Gastrocnemius medialis (tissue), 4 donors: ENCODE data around the gene EDN3. TPM values are rescaled to one million over a fixed set of nuclear protein-coding genes. Genes with fewer than 3 reads are reported as not detected.
"Not testable (repeated sequence)": the region's sequence is repeated elsewhere in the genome, so short reads cannot be mapped to it uniquely, and the experiment has no call there.

Source experiments
- ATAC-seq, 2 donors: fragments of 150-250 bp; one replicate each; pipeline ENCODE4 v1.9.1; 2016
- DNase-seq, 2 donors: peaks; one replicate each; pipeline ENCODE4 v3.0.0-alpha.2; 2019
- H3K27ac ChIP-seq, 4 donors: fragments of 200-600 bp; sonication (generic); 1 replicate in 1 of 4; 2 replicates in 3 of 4; pipeline ENCODE4 v1.5.1; 2016 to 2018; ENCODE audit warnings: mild to moderate bottlenecking in 2 of 4, moderate library complexity in 1 of 4
- H3K27me3 ChIP-seq, 3 donors: fragments of 200-600 bp; sonication (generic) in 2 of 3; 1 replicate in 1 of 3; 2 replicates in 2 of 3; pipeline versions ENCODE4 v1.5.1 to v1.6.0; 2016 to 2019; ENCODE audit warnings: mild to moderate bottlenecking in 1 of 3, moderate library complexity in 1 of 3
- H3K36me3 ChIP-seq, 2 donors: fragments of 200-600 bp; sonication (generic) in 1 of 2; one replicate each; pipeline ENCODE4 v1.5.1; 2017 to 2018
- H3K4me1 ChIP-seq, 2 donors: fragments of 200-600 bp; sonication (generic) in 1 of 2; one replicate each; pipeline ENCODE4 v1.5.1; 2016 to 2017; ENCODE audit warnings: mild to moderate bottlenecking in 2 of 2
- H3K4me3 ChIP-seq, 4 donors: fragments of 200-600 bp; sonication (generic) in 3 of 4; 1 replicate in 1 of 4; 2 replicates in 3 of 4; pipeline ENCODE4 v1.5.1; 2016 to 2019; ENCODE audit warnings: mild to moderate bottlenecking in 2 of 4
- H3K9me3 ChIP-seq, 3 donors: fragments of 200-600 bp; sonication (generic) in 2 of 3; 1 replicate in 1 of 3; 2 replicates in 2 of 3; pipeline ENCODE4 v1.5.1; 2016 to 2019
- CTCF ChIP-seq, 5 experiments: fragments of 450-650 bp in 3 of 5; fragments of 200-600 bp in 2 of 5; sonication (generic) in 2 of 5; IDR thresholded peaks in 4 of 5; conservative IDR thresholded peaks in 1 of 5; 1 replicate in 4 of 5; 2 replicates in 1 of 5; pipeline ENCODE4 v1.5.1; 2016 to 2019; ENCODE audit warnings: antibody characterized with exemption in 5 of 5, mild to moderate bottlenecking in 3 of 5, moderate library complexity in 3 of 5
- POLR2A ChIP-seq, 2 donors: fragments of 450-650 bp; IDR thresholded peaks; one replicate each; pipeline ENCODE4 v1.6.1; 2017; ENCODE audit warnings: antibody characterized with exemption in 2 of 2, mild to moderate bottlenecking in 2 of 2, moderate library complexity in 2 of 2
- in situ Hi-C, 4 donors: fragments of 200-750 bp; cut with MboI; loops; one replicate each; pipeline versions ENCODE4 v1.15.0 to v1.8.0; 2017; ENCODE audit warnings: low sequenced_read_pairs in 4 of 4
- intact Hi-C: fragments of 100-400 bp; cut with DNase I; formaldehyde crosslinking; loops from one replicate; pipeline ENCODE4 v1.15.1; 2023; ENCODE audit warnings: low total_unique reads
- total RNA-seq, 4 donors: library from RNA; depleted of rRNA; stranded (reverse); fragments of >200 nt; gene quantifications; one replicate each; pipeline versions ENCODE4 v1.1.0 to v1.2.3, GENCODE V29; 2016

Gene EDN3
- total RNA-seq, 4 donors from 2014 or later, result 0.16 to 1.0 (median 0.66) TPM; not detected in 1

- Histone ChIP-seq H3K4me3 (no peak overlapping the region), H3K4me1 (no peaks in the 10 kb centered on the region), H3K36me3 (no peaks in the 10 kb centered on the region), H3K27me3 (no peaks in the 10 kb centered on the region), H3K27ac (no peak overlapping the region), H3K9me3 (no peaks in the 10 kb centered on the region)
- in situ Hi-C loops (loop anchor here in 1 of 4 donors (25.0 kb wide), 1 partner anchor 102 kb away; no protein-coding TSS in a partner anchor), intact Hi-C loops (no loop called here)
- TF ChIP-seq POLR2A (IDR thresholded peaks at IDR 0.05) (no peak), CTCF (IDR thresholded peaks at IDR 0.05 in 4 of 5, conservative IDR thresholded peaks at IDR 0.05 in 1 of 5) (no peak)
- ATAC-seq, result no peak
- DNase-seq, result no peak
Observed at GRCh38 chr20:59335377-59335776, 35.0 kb downstream of the EDN3 start.

- Histone ChIP-seq H3K27ac (no peak overlapping the region), H3K36me3 (no peaks in the 10 kb centered on the region), H3K4me3 (no peak overlapping the region), H3K4me1 (no peaks in the 10 kb centered on the region), H3K9me3 (no peaks in the 10 kb centered on the region), H3K27me3 (no peaks in the 10 kb centered on the region)
- intact Hi-C loops, result no loop called here
- ATAC-seq (no peak), DNase-seq (no peak)
- in situ Hi-C loops, result loop anchor here in 1 of 4 donors (25.0 kb wide), 1 partner anchor 101 kb away; no protein-coding TSS in a partner anchor
- TF ChIP-seq CTCF (IDR thresholded peaks at IDR 0.05 in 4 of 5, conservative IDR thresholded peaks at IDR 0.05 in 1 of 5) (no peak), POLR2A (IDR thresholded peaks at IDR 0.05) (no peak)
Observed at GRCh38 chr20:59336540-59336939, 36.1 kb downstream of the EDN3 start.

GRCh38 chr20:59338444-59338843, 38.0 kb downstream of the EDN3 start:
- H3K36me3 ChIP-seq, H3K27me3 ChIP-seq, DNase-seq, H3K9me3 ChIP-seq, H3K4me3 ChIP-seq, H3K27ac ChIP-seq, H3K4me1 ChIP-seq, intact Hi-C loops, ATAC-seq: not testable (repeated sequence)
- in situ Hi-C loops, result loop anchor here in 1 of 4 donors (25.0 kb wide), 1 partner anchor 99 kb away; no protein-coding TSS in a partner anchor

GRCh38 chr20:59340201-59340885, 39.9 kb downstream of the EDN3 start:
- H3K9me3 ChIP-seq, result no peaks in the 10 kb centered on the region
- TF ChIP-seq CTCF (IDR thresholded peaks at IDR 0.05 in 4 of 5, conservative IDR thresholded peaks at IDR 0.05 in 1 of 5) (no peak), POLR2A (IDR thresholded peaks at IDR 0.05) (no peak)
- H3K27ac ChIP-seq, result no peak overlapping the region
- no peaks in the 10 kb centered on the region for H3K36me3 ChIP-seq
- intact Hi-C loops (no loop called here), in situ Hi-C loops (loop anchor here in 1 of 4 donors (25.0 kb wide), 1 partner anchor 97 kb away; no protein-coding TSS in a partner anchor)
- no peaks in the 10 kb centered on the region for H3K27me3 ChIP-seq
- no peak overlapping the region for H3K4me3 ChIP-seq
- no peaks in the 10 kb centered on the region for H3K4me1 ChIP-seq
- ATAC-seq (peak in 1 of 2 donors; percentile 26), DNase-seq (no peak)

GRCh38 chr20:59341285-59342022, 41.0 kb downstream of the EDN3 start:
- intact Hi-C loops, H3K9me3 ChIP-seq, H3K27me3 ChIP-seq, DNase-seq, H3K4me3 ChIP-seq, H3K4me1 ChIP-seq, H3K36me3 ChIP-seq, H3K27ac ChIP-seq, ATAC-seq: not testable (repeated sequence)
- in situ Hi-C loops, result loop anchor here in 1 of 4 donors (25.0 kb wide), 1 partner anchor 96 kb away; no protein-coding TSS in a partner anchor
